Measurements from ENCODE around the gene ZNF41.

ZNF41 gene

GRCh38 chrX:47456080-47456479 lies 26.9 kb downstream of the ZNF41 start:
- no peak for DNase-seq
- no peak for TF ChIP-seq CTCF (IDR thresholded peaks at IDR 0.05)
- peaks cover 3% of the 10 kb centered on the region for H3K27me3 Mint-ChIP-seq (ENCODE audit: low read depth, poor library complexity)
- peaks cover 68% of the 10 kb centered on the region for H3K36me3 Mint-ChIP-seq (ENCODE audit: low read depth)
- no peak overlapping the region for H3K4me3 Mint-ChIP-seq
- H3K27ac Mint-ChIP-seq = no peak overlapping the region
- H3K9me3 Mint-ChIP-seq = peaks cover 76% of the 10 kb centered on the region
- H3K4me1 Mint-ChIP-seq = no peaks in the 10 kb centered on the region

DNA sequence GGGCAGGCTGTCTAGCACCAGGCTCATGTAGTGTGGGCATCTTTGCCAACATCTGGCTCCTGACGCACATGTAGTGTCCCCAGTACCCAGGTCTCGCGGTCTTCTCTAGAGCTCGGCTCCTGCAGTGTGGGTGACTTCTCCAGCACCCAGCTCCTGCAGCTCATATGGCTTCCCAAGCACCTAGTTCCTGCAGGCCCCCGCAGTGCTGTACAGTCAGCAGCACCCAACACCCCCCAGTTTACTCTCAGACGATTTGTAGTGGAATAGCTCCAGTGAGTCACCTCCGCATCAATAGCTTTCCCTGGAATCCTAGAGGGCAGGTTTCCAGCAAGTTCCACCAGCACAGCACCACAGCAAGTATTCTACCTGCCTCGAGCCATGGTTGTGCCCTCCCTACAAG lies 30.9 kb downstream of the ZNF41 start:
- no peak overlapping the region for H3K4me3 Mint-ChIP-seq
- H3K27me3 Mint-ChIP-seq (ENCODE audit: low read depth, poor library complexity) = no peaks in the 10 kb centered on the region
- no peaks in the 10 kb centered on the region for H3K4me1 Mint-ChIP-seq
- no peak for TF ChIP-seq CTCF (IDR thresholded peaks at IDR 0.05)
- peaks cover 95% of the 10 kb centered on the region for H3K9me3 Mint-ChIP-seq
- peaks cover 96% of the 10 kb centered on the region for H3K36me3 Mint-ChIP-seq (ENCODE audit: low read depth)
- DNase-seq = no peak
- no peak overlapping the region for H3K27ac Mint-ChIP-seq

DNA sequence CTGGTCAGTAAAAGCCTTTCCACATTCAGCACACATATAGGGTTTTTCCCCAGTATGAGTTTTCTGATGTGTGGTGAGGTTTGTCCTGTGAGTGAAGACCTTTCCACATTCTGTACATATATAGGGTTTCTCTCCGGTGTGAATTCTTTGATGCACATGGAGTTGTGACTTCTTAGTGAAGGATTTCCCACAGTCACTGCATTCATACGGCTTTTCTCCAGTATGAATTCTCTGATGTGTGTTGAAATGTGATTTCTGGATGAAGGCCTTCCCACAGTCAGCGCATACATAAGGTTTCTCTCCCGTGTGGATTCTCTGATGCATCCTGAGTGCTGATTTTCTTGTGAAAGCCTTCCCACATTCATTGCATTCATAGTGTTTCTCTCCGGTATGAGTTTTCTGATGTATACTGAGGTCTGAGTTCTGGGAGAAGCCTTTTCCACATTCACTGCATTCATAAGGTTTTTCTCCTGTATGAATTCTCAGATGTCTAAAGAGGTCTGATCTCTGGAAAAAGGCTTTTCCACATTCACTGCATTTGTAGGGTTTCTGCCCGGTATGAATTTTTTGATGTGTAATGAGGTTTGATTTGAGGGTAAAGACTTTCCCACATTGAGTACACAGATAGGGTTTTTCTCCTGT lies 34.7 kb downstream of the ZNF41 start:
- Mint-ChIP-seq H3K9me3 (peaks cover 96% of the 10 kb centered on the region), H3K4me1 (no peaks in the 10 kb centered on the region), H3K4me3 (no peak overlapping the region), H3K27ac (no peak overlapping the region), H3K36me3 (ENCODE audit: low read depth) (peaks cover 87% of the 10 kb centered on the region), H3K27me3 (ENCODE audit: low read depth, poor library complexity) (no peaks in the 10 kb centered on the region)
- no peak for DNase-seq
- TF ChIP-seq CTCF (IDR thresholded peaks at IDR 0.05) = no peak

GRCh38 chrX:47447607-47448006 lies 35.4 kb downstream of the ZNF41 start:
- no peak overlapping the region for H3K27ac Mint-ChIP-seq
- no peak for TF ChIP-seq CTCF (IDR thresholded peaks at IDR 0.05)
- H3K27me3 Mint-ChIP-seq (ENCODE audit: low read depth, poor library complexity) = no peaks in the 10 kb centered on the region
- H3K9me3 Mint-ChIP-seq = peaks cover 90% of the 10 kb centered on the region
- peaks cover 80% of the 10 kb centered on the region for H3K36me3 Mint-ChIP-seq (ENCODE audit: low read depth)
- no peak for DNase-seq
- H3K4me1 Mint-ChIP-seq = no peaks in the 10 kb centered on the region
- H3K4me3 Mint-ChIP-seq = no peak overlapping the region

GRCh38 chrX:47446971-47447370 lies 36.1 kb downstream of the ZNF41 start:
- Mint-ChIP-seq H3K9me3 (peaks cover 90% of the 10 kb centered on the region), H3K4me3 (no peak overlapping the region), H3K4me1 (no peaks in the 10 kb centered on the region), H3K27ac (no peak overlapping the region), H3K36me3 (ENCODE audit: low read depth) (peaks cover 74% of the 10 kb centered on the region), H3K27me3 (ENCODE audit: low read depth, poor library complexity) (no peaks in the 10 kb centered on the region)
- TF ChIP-seq CTCF (IDR thresholded peaks at IDR 0.05) = no peak
- DNase-seq = no peak

DNA sequence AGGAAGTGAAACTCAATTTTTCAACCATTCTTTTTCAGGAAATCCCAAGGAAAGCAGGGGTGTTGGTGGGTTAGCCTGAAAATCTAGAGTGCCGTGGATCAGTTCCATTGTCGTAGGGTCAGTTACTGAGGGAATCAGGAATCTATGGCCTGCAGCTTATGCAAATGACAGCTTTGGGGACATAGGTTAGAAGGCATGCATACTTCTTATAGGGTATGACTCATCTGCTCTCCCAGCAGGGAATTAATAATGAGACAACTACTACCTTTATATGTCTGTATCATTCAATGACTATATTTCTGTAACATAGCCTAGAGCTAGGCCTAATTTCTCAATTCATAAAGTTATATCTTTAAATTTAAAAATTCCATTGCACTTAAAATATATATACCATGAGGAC lies 36.6 kb downstream of the ZNF41 start:
- Mint-ChIP-seq H3K4me1 (no peaks in the 10 kb centered on the region), H3K4me3 (no peak overlapping the region), H3K9me3 (peaks cover 89% of the 10 kb centered on the region), H3K27me3 (ENCODE audit: low read depth, poor library complexity) (no peaks in the 10 kb centered on the region), H3K27ac (no peak overlapping the region), H3K36me3 (ENCODE audit: low read depth) (peaks cover 69% of the 10 kb centered on the region)
- no peak for DNase-seq
- TF ChIP-seq CTCF (IDR thresholded peaks at IDR 0.05) = no peak
